Fibroblast of lung (primary cell): Measurements from ENCODE around the gene STPG4. TPM values are rescaled to one million over a fixed set of nuclear protein-coding genes. Genes with fewer than 3 reads are reported as not detected.
"Not testable (repeated sequence)": the region's sequence is repeated elsewhere in the genome, so short reads cannot be mapped to it uniquely, and the experiment has no call there.

Experiments used
- DNase-seq, 2 donors: peaks; one replicate each; pipeline versions ENCODE4 v3.0.0 to v3.0.0-alpha.2; 2010; ENCODE audit warnings: low read depth in 2 of 2
- H2AFZ ChIP-seq: 2 replicates; pipeline ENCODE4 v1.5.1; 2012; ENCODE audit warnings: low read length, control low read depth, inconsistent platforms
- H3K27ac ChIP-seq: 2 replicates; pipeline ENCODE4 v1.5.1; 2011; ENCODE audit warnings: low read length, control low read depth; ENCODE audit not compliant: insufficient read depth
- H3K27me3 ChIP-seq: 2 replicates; pipeline ENCODE4 v1.5.1; 2011; ENCODE audit warnings: mild to moderate bottlenecking, low read length; ENCODE audit not compliant: control insufficient read depth, insufficient read depth
- H3K36me3 ChIP-seq: 2 replicates; pipeline ENCODE4 v1.5.1; 2011; ENCODE audit warnings: low read length; ENCODE audit not compliant: control insufficient read depth, insufficient read depth
- H3K4me1 ChIP-seq: 2 replicates; pipeline ENCODE4 v1.5.1; 2011; ENCODE audit warnings: low read length; ENCODE audit not compliant: control insufficient read depth, insufficient read depth; ENCODE audit errors: extremely low read depth
- H3K4me2 ChIP-seq: 2 replicates; pipeline ENCODE4 v1.5.1; 2011; ENCODE audit warnings: low read length, control low read depth; ENCODE audit not compliant: insufficient read depth; ENCODE audit errors: extremely low read depth
- H3K4me3 ChIP-seq, 4 experiments: fragments of 200-600 bp in 1 of 4; sonication (generic) in 1 of 4; replicated peaks in 1 of 4; 2 replicates each; pipeline ENCODE4 v1.5.1; 2011 to 2016; ENCODE audit warnings: low read length in 4 of 4, low read depth in 3 of 4, mild to moderate bottlenecking in 3 of 4, control low read depth in 2 of 4, inconsistent platforms in 1 of 4, mixed read lengths in 1 of 4; ENCODE audit not compliant: insufficient read depth in 1 of 4; ENCODE audit errors: control extremely low read depth in 1 of 4
- H3K79me2 ChIP-seq: 2 replicates; pipeline ENCODE4 v1.5.1; 2012; ENCODE audit warnings: mild to moderate bottlenecking, low read length, inconsistent platforms; ENCODE audit not compliant: control insufficient read depth, insufficient read depth
- H3K9ac ChIP-seq: 2 replicates; pipeline ENCODE4 v1.5.1; 2011; ENCODE audit warnings: mild to moderate bottlenecking, low read length, control low read depth; ENCODE audit not compliant: insufficient read depth
- H3K9me3 ChIP-seq: 2 replicates; pipeline ENCODE4 v1.5.1; 2012; ENCODE audit warnings: low read depth, low read length; ENCODE audit not compliant: control insufficient read depth, insufficient read depth
- H4K20me1 ChIP-seq: 2 replicates; pipeline ENCODE4 v1.5.1; 2011; ENCODE audit warnings: low read length; ENCODE audit not compliant: control insufficient read depth, insufficient read depth; ENCODE audit errors: extremely low read depth
- EZH2 ChIP-seq: IDR thresholded peaks from 2 replicates; pipeline ENCODE4 v1.5.1; 2012; ENCODE audit warnings: low read length, control low read depth, mild to moderate bottlenecking; ENCODE audit errors: missing control alignments
- polyA plus RNA-seq, 2 donors: library from polyadenylated mRNA; depleted of rRNA in 1 of 2; stranded (reverse) in 1 of 2; unstranded in 1 of 2; fragments of >200 nt; gene quantifications; 2 replicates each; pipeline ENCODE4 v1.2.1, GENCODE V29; 2011 to 2012; ENCODE audit warnings: missing spikeins in 1 of 2
- total RNA-seq: library from RNA; depleted of rRNA; stranded (reverse); fragments of >200 nt; gene quantifications from 2 replicates; pipeline ENCODE4 v1.2.1, GENCODE V29; 2014
- TF ChIP-seq, protein P1 (sequence below), 2 donors: IDR thresholded peaks in 1 of 2; conservative IDR thresholded peaks in 1 of 2; 1 replicate in 1 of 2; 2 replicates in 1 of 2; pipeline ENCODE4 v1.5.1; 2011 to 2012; ENCODE audit warnings: low read length in 2 of 2, control low read depth in 1 of 2, inconsistent platforms in 1 of 2, low read depth in 1 of 2, mild to moderate bottlenecking in 1 of 2

STPG4 gene
- total and polyA plus RNA-seq, 2 donors (not counting 1 experiment from before 2014, with no cell fraction given) = 0.33 TPM; not detected in 1

- Histone ChIP-seq H3K27ac (peak overlapping the region; percentile 98), H3K27me3 (no peaks in the 10 kb centered on the region), H3K4me3 (peak overlapping the region; percentile 95 to 100 (median 98)), H3K36me3 (peaks cover 4% of the 10 kb centered on the region), H3K79me2 (peaks cover 81% of the 10 kb centered on the region), H3K4me2 (peak overlapping the region; percentile 89), H4K20me1 (peaks cover 21% of the 10 kb centered on the region), H3K4me1 (peaks cover 4% of the 10 kb centered on the region), H3K9ac (peak overlapping the region; percentile 99), H3K9me3 (no peaks in the 10 kb centered on the region), H2AFZ (no peak overlapping the region)
- no peak for TF ChIP-seq EZH2
- TF ChIP-seq, protein P1, sequence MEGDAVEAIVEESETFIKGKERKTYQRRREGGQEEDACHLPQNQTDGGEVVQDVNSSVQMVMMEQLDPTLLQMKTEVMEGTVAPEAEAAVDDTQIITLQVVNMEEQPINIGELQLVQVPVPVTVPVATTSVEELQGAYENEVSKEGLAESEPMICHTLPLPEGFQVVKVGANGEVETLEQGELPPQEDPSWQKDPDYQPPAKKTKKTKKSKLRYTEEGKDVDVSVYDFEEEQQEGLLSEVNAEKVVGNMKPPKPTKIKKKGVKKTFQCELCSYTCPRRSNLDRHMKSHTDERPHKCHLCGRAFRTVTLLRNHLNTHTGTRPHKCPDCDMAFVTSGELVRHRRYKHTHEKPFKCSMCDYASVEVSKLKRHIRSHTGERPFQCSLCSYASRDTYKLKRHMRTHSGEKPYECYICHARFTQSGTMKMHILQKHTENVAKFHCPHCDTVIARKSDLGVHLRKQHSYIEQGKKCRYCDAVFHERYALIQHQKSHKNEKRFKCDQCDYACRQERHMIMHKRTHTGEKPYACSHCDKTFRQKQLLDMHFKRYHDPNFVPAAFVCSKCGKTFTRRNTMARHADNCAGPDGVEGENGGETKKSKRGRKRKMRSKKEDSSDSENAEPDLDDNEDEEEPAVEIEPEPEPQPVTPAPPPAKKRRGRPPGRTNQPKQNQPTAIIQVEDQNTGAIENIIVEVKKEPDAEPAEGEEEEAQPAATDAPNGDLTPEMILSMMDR (conservative IDR thresholded peaks at IDR 0.05 in 1 of 2, IDR thresholded peaks at IDR 0.05 in 1 of 2; ENCODE audit: low read depth in 1 of 2, low read length in 2 of 2) = no peak
- DNase-seq = no peak
These were observed 18.0 kb upstream of the STPG4 start for GRCh38 chr2:47172922-47173695.

DNA sequence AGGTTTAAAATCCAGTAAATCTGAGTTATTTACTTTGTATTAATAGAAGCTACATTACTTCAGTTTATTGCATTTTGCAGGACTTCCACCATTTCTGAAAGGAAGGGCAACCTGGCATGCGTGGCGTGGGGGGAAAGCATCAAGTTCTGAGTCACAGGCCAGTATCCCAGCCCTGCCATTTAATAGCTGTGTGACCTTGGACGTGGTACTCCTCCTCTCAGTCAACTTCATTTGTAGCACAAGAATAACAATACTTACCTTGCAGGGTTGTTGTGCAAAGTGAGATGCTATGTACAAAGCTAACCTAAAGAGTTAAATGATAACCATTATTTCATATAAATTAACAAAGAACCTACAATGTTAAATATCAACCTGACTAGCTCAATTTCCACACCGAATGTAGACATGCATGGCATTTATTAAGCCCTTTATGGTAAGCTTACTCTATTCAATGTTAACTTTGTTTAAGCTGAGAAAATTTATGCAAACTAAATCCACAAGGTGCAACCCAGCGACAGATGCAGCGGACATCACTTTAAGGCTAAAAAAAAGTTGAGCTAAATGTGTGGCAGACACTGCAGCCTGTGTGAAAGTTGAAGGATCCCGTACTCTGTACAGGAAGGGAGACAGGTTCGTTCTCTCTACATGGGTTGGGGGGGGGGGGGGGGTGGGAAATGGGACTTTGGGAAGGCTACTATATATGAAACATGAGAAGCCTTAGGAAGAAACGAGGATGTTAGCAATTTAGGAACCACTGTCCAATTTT lies 17.2 kb upstream of the STPG4 start:
- TF ChIP-seq, protein P1 (conservative IDR thresholded peaks at IDR 0.05 in 1 of 2, IDR thresholded peaks at IDR 0.05 in 1 of 2; ENCODE audit: low read depth in 1 of 2, low read length in 2 of 2) = no peak
- no peak for TF ChIP-seq EZH2
- H3K27ac ChIP-seq = peak overlapping the region; percentile 98
- H3K4me3 ChIP-seq = peak overlapping the region; percentile 95 to 100 (median 98)
- H3K36me3 ChIP-seq = peaks cover 4% of the 10 kb centered on the region
- peak overlapping the region; percentile 89 for H3K4me2 ChIP-seq
- peaks cover 6% of the 10 kb centered on the region for H3K4me1 ChIP-seq
- no peaks in the 10 kb centered on the region for H3K27me3 ChIP-seq
- no peak for DNase-seq
- no peaks in the 10 kb centered on the region for H3K9me3 ChIP-seq
- H2AFZ ChIP-seq = no peak overlapping the region
- peaks cover 21% of the 10 kb centered on the region for H4K20me1 ChIP-seq
- H3K9ac ChIP-seq = peak overlapping the region; percentile 31
- H3K79me2 ChIP-seq = peaks cover 88% of the 10 kb centered on the region

- peaks cover 6% of the 10 kb centered on the region for H3K36me3 ChIP-seq
- no peaks in the 10 kb centered on the region for H3K27me3 ChIP-seq
- peak overlapping the region; percentile 26 for H3K27ac ChIP-seq
- peak overlapping the region in 3 of 4 experiments; percentile 4 to 100 (median 60) for H3K4me3 ChIP-seq
- peak overlapping the region; percentile 72 for H3K4me2 ChIP-seq
- DNase-seq = no peak
- TF ChIP-seq EZH2 = no peak
- TF ChIP-seq, protein P1 (conservative IDR thresholded peaks at IDR 0.05 in 1 of 2, IDR thresholded peaks at IDR 0.05 in 1 of 2; ENCODE audit: low read depth in 1 of 2, low read length in 2 of 2) = no peak
- H3K79me2 ChIP-seq = peaks cover 99% of the 10 kb centered on the region
- peaks cover 22% of the 10 kb centered on the region for H4K20me1 ChIP-seq
- no peak overlapping the region for H2AFZ ChIP-seq
- no peak overlapping the region for H3K9ac ChIP-seq
- H3K4me1 ChIP-seq = peaks cover 13% of the 10 kb centered on the region
- no peaks in the 10 kb centered on the region for H3K9me3 ChIP-seq
These were observed 14.7 kb upstream of the STPG4 start for GRCh38 chr2:47169784-47170183.

DNA sequence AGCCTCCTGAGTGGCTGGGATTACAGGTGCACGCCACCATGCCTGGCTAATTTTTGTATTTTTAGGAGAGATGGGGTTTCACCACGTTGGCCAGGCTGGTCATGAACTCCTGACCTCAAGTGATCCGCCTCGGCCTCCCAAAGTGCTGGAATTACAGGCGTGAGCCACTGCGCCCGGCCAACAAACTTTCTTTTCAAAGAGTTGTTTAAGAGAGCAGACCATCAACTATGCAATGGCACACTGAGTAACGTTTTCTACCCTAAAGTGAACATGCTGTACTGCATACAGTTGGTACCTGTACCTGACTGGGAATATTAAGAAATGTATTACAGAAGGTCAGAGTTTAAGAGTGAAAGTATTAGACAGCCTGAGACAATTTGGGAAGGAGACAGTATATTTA lies 13.8 kb upstream of the STPG4 start:
- H3K4me3 ChIP-seq, H3K9me3 ChIP-seq, H3K9ac ChIP-seq, H2AFZ ChIP-seq, H3K27me3 ChIP-seq, DNase-seq, H3K36me3 ChIP-seq: not testable (repeated sequence)
- H4K20me1 ChIP-seq = peaks cover 22% of the 10 kb centered on the region
- H3K4me1 ChIP-seq = peaks cover 16% of the 10 kb centered on the region
- peaks cover 98% of the 10 kb centered on the region for H3K79me2 ChIP-seq
- H3K27ac ChIP-seq = peak overlapping the region; percentile 7
- peak overlapping the region; percentile 20 for H3K4me2 ChIP-seq
